DOHH2 (cell line): ENCODE measurements around the gene KDM6B.

Source experiments
- H3F3A ChIP-seq: fragments of 200-600 bp; sonication (generic), shearing (Covaris generic); 2 replicates; pipeline ENCODE4 v1.6.0; 2016; ENCODE audit warnings: antibody characterized with exemption, mild to moderate bottlenecking; ENCODE audit not compliant: control insufficient read depth, insufficient read depth
- H3K27ac ChIP-seq: fragments of 200-600 bp; sonication (generic); 2 replicates; pipeline ENCODE4 v1.5.1; 2014; ENCODE audit warnings: low read depth, mild to moderate bottlenecking, low read length, moderate library complexity
- H3K27me3 ChIP-seq: fragments of 200-600 bp; sonication (generic); 2 replicates; pipeline ENCODE4 v1.6.1; 2014; ENCODE audit warnings: mild to moderate bottlenecking, low read length, mixed read lengths; ENCODE audit not compliant: control insufficient read depth
- H3K36me3 ChIP-seq: fragments of 200-600 bp; sonication (generic); 2 replicates; pipeline ENCODE4 v1.6.1; 2014; ENCODE audit warnings: mild to moderate bottlenecking, low read length, moderate library complexity, mixed read lengths; ENCODE audit not compliant: control insufficient read depth
- H3K4me1 ChIP-seq: fragments of 200-600 bp; sonication (generic); 2 replicates; pipeline ENCODE4 v1.6.1; 2014; ENCODE audit warnings: mild to moderate bottlenecking, low read length, mixed read lengths; ENCODE audit not compliant: control insufficient read depth
- H3K4me2 ChIP-seq: fragments of 200-600 bp; sonication (generic); 2 replicates; pipeline ENCODE4 v1.6.0; 2014; ENCODE audit warnings: mild to moderate bottlenecking, low read length, moderate library complexity
- H3K4me3 ChIP-seq: fragments of 200-600 bp; sonication (generic); 2 replicates; pipeline ENCODE4 v1.5.1; 2014; ENCODE audit warnings: mild to moderate bottlenecking, low read length, mixed read lengths
- H3K79me2 ChIP-seq: fragments of 200-600 bp; sonication (generic); 2 replicates; pipeline ENCODE4 v1.6.1; 2014; ENCODE audit warnings: mild to moderate bottlenecking, low read length, mixed read lengths; ENCODE audit not compliant: control insufficient read depth
- H3K9me2 ChIP-seq: fragments of 200-600 bp; sonication (generic); replicated peaks from 2 replicates; pipeline ENCODE4 v1.6.1; 2014; ENCODE audit warnings: mild to moderate bottlenecking, low read length, mixed read lengths; ENCODE audit not compliant: control insufficient read depth
- H3K9me3 ChIP-seq: fragments of 200-600 bp; sonication (generic); 2 replicates; pipeline ENCODE4 v1.6.1; 2014; ENCODE audit warnings: antibody characterized with exemption, low read length, mixed read lengths; ENCODE audit not compliant: control insufficient read depth, insufficient read depth
- H4K20me1 ChIP-seq: fragments of 200-600 bp; sonication (generic); 2 replicates; pipeline ENCODE4 v1.6.0; 2014; ENCODE audit warnings: low read depth, mild to moderate bottlenecking, antibody characterized with exemption, low read length, moderate library complexity; ENCODE audit not compliant: control insufficient read depth, insufficient read depth
- EZH2phosphoT487 ChIP-seq: fragments of 200-600 bp; sonication (generic); IDR thresholded peaks from 2 replicates; pipeline ENCODE4 v1.6.1; 2017; ENCODE audit warnings: borderline replicate concordance, mild to moderate bottlenecking, antibody characterized with exemption, low read length, moderate library complexity, mixed read lengths
- TF ChIP-seq, protein P1 (sequence below): fragments of 200-600 bp; sonication (generic); IDR thresholded peaks from one replicate; pipeline ENCODE4 v1.5.1; 2014; ENCODE audit warnings: antibody characterized with exemption, mild to moderate bottlenecking, low read depth, low read length; ENCODE audit not compliant: poor library complexity, severe bottlenecking

Gene KDM6B

DNA sequence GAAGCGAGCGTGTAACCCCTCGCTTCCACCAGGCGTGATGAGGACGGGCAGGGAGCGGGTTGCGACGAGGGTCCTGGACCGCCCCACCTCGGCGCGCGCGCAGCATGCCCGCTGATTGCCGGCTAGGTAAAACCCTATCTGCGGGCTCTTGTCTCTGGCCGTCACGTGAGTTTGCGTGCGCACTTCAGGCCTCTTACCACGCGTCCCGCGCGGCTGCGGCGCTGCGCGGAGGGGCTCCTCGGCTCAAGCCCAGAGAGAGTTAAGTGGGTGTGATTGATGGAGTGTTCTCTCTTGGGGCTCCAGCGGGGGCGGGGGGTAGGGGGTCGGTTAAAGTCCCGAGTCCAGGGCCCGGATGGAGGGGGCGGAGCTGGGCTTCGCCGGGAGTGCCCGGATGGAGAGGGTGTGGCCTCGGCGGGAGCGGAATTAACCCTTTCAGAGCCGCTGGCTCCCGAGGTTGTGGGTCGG is 7.9 kb downstream of the KDM6B start:
- H3K9me3 ChIP-seq: no peaks in the 10 kb centered on the region
- H3K27me3 ChIP-seq: no peaks in the 10 kb centered on the region
- peak overlapping the region; percentile 96 for H3K27ac ChIP-seq
- peaks cover 50% of the 10 kb centered on the region for H3K4me1 ChIP-seq
- H3K36me3 ChIP-seq: peaks cover 67% of the 10 kb centered on the region
- H4K20me1 ChIP-seq: peaks cover 8% of the 10 kb centered on the region; the same call in 1 of the 2 replicates
- H3K9me2 ChIP-seq: no peaks in the 10 kb centered on the region
- TF ChIP-seq, protein P1, sequence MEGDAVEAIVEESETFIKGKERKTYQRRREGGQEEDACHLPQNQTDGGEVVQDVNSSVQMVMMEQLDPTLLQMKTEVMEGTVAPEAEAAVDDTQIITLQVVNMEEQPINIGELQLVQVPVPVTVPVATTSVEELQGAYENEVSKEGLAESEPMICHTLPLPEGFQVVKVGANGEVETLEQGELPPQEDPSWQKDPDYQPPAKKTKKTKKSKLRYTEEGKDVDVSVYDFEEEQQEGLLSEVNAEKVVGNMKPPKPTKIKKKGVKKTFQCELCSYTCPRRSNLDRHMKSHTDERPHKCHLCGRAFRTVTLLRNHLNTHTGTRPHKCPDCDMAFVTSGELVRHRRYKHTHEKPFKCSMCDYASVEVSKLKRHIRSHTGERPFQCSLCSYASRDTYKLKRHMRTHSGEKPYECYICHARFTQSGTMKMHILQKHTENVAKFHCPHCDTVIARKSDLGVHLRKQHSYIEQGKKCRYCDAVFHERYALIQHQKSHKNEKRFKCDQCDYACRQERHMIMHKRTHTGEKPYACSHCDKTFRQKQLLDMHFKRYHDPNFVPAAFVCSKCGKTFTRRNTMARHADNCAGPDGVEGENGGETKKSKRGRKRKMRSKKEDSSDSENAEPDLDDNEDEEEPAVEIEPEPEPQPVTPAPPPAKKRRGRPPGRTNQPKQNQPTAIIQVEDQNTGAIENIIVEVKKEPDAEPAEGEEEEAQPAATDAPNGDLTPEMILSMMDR: no peak
- no peak for TF ChIP-seq EZH2phosphoT487
- H3K79me2 ChIP-seq: peaks cover 82% of the 10 kb centered on the region
- H3K4me3 ChIP-seq: peak overlapping the region; percentile 87
- H3F3A ChIP-seq: peaks cover 44% of the 10 kb centered on the region
- H3K4me2 ChIP-seq: peak overlapping the region; percentile 93

DNA sequence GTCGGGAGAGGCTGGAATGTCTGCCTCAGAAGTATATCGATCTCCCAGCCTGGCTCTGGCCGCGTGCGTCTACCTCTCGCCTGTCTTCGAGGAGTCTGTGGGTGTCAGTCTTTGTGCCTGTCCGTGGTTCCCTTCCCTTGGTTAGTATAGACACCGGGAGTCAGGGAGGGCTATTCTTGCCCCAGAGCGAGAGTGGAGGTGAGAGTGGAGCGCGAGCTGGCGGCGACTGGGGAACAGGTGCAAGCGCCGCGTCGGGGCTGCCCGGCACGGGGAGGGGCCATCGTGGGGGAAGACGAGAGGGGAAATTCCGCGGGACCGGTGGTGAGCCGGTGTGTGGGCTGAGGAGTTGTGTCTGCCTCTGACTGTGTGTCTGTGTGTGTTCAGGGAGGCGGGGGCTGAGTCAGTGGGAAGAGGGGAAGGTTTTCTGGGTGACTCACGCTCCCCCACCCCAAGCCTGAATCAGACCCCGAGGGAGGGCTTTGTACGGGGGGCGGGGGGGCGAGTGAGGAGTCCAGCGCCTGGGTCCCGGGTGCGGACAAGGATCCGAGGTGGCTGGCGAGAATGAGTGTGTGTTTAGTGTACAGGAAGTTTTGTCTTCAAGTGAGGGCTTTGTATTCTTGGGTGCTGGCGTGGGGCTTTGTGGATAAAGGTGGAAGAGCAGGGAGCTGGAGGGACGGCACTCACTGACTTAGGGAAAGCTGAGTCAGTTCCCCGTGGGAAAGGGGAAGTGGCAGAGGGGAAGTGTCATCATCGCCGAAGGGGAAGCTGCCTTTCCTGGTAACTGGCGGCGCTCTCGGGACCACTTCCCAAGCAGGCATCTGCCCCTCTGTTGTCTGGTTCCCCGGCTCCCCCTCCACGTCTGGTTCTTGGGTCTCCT is 8.6 kb downstream of the KDM6B start:
- TF ChIP-seq, protein P1: no peak
- TF ChIP-seq EZH2phosphoT487: no peak
- no peaks in the 10 kb centered on the region for H3K27me3 ChIP-seq
- H4K20me1 ChIP-seq: peaks cover 8% of the 10 kb centered on the region; the same call in 1 of the 2 replicates
- peak overlapping the region; percentile 93 for H3K4me2 ChIP-seq
- H3K27ac ChIP-seq: peak overlapping the region; percentile 96
- H3F3A ChIP-seq: peaks cover 37% of the 10 kb centered on the region
- H3K36me3 ChIP-seq: peaks cover 69% of the 10 kb centered on the region
- H3K79me2 ChIP-seq: peaks cover 81% of the 10 kb centered on the region
- no peaks in the 10 kb centered on the region for H3K9me3 ChIP-seq
- no peaks in the 10 kb centered on the region for H3K9me2 ChIP-seq
- H3K4me1 ChIP-seq: peaks cover 44% of the 10 kb centered on the region
- peak overlapping the region; percentile 87 for H3K4me3 ChIP-seq

DNA sequence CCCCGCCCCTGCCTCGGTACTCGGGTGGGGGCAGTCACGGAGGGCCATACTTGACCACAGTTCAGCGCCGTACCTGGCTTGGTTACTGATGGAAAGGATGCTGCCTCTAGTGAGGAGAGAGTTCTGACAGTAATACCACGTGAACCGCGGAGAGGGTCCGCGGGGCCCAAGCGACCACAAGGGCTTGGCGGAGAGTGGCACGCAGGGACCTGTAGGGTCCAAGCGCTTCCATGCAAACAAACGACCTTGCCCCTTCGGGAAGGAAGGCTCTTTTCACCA is 9.2 kb downstream of the KDM6B start:
- Histone ChIP-seq H3K79me2 (peaks cover 78% of the 10 kb centered on the region), H4K20me1 (peaks cover 8% of the 10 kb centered on the region; the same call in 1 of the 2 replicates), H3K4me3 (peak overlapping the region; percentile 87), H3K36me3 (peaks cover 73% of the 10 kb centered on the region), H3K4me1 (peaks cover 40% of the 10 kb centered on the region), H3K9me2 (no peaks in the 10 kb centered on the region), H3K27me3 (no peaks in the 10 kb centered on the region), H3K27ac (peak overlapping the region; percentile 96), H3K9me3 (no peaks in the 10 kb centered on the region), H3K4me2 (peak overlapping the region; percentile 93), H3F3A (peaks cover 34% of the 10 kb centered on the region)
- no peak for TF ChIP-seq EZH2phosphoT487
- TF ChIP-seq, protein P1: peak; percentile 12
